Prostate gland (tissue), 2 donors: Measurements from ENCODE around the gene NDFIP2.

ENCODE experiments used
- POLR2AphosphoS5 ChIP-seq: sonication (generic); formaldehyde crosslinking; IDR thresholded peaks from one replicate; pipeline ENCODE4 v1.6.1; 2017; ENCODE audit warnings: antibody characterized with exemption
- TF ChIP-seq, protein P1 (sequence below), 4 experiments: fragments of 200-600 bp in 2 of 4; fragments of 450-650 bp in 2 of 4; sonication (generic) in 2 of 4; IDR thresholded peaks; 1 replicate in 3 of 4; 2 replicates in 1 of 4; pipeline ENCODE4 v1.5.1; 2016 to 2019; ENCODE audit warnings: antibody characterized with exemption in 4 of 4, mild to moderate bottlenecking in 2 of 4, moderate library complexity in 2 of 4

- TF ChIP-seq, protein P1, sequence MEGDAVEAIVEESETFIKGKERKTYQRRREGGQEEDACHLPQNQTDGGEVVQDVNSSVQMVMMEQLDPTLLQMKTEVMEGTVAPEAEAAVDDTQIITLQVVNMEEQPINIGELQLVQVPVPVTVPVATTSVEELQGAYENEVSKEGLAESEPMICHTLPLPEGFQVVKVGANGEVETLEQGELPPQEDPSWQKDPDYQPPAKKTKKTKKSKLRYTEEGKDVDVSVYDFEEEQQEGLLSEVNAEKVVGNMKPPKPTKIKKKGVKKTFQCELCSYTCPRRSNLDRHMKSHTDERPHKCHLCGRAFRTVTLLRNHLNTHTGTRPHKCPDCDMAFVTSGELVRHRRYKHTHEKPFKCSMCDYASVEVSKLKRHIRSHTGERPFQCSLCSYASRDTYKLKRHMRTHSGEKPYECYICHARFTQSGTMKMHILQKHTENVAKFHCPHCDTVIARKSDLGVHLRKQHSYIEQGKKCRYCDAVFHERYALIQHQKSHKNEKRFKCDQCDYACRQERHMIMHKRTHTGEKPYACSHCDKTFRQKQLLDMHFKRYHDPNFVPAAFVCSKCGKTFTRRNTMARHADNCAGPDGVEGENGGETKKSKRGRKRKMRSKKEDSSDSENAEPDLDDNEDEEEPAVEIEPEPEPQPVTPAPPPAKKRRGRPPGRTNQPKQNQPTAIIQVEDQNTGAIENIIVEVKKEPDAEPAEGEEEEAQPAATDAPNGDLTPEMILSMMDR (IDR thresholded peaks at IDR 0.05): no peak
- no peak for TF ChIP-seq POLR2AphosphoS5
Measured at GRCh38 chr13:79508224-79508961, 27.4 kb downstream of the NDFIP2 start.
